GM06990 (cell line): ENCODE measurements around the gene PRKN.

Experiments used
- DNase-seq: peaks from one replicate; pipeline ENCODE4 v3.0.0-alpha.2; 2011; ENCODE audit not compliant: insufficient read length; ENCODE audit errors: extremely low read depth
- H3K27me3 ChIP-seq: replicated peaks from 2 replicates; pipeline ENCODE4 v1.6.0; 2011; ENCODE audit warnings: low read length; ENCODE audit not compliant: control insufficient read depth, insufficient read depth
- H3K36me3 ChIP-seq: 2 replicates; pipeline ENCODE4 v1.5.1; 2011; ENCODE audit warnings: low read length; ENCODE audit not compliant: control insufficient read depth, insufficient read depth
- H3K4me3 ChIP-seq: replicated peaks from 2 replicates; pipeline ENCODE4 v1.5.1; 2011; ENCODE audit warnings: low read depth, mild to moderate bottlenecking, control low read depth, low read length
- TF ChIP-seq, protein P1 (sequence below): IDR thresholded peaks from 2 replicates; pipeline ENCODE4 v1.5.1; 2011; ENCODE audit warnings: low read length, control low read depth, mild to moderate bottlenecking, inconsistent platforms; ENCODE audit not compliant: insufficient read depth, poor library complexity, severe bottlenecking

The PRKN gene

DNA sequence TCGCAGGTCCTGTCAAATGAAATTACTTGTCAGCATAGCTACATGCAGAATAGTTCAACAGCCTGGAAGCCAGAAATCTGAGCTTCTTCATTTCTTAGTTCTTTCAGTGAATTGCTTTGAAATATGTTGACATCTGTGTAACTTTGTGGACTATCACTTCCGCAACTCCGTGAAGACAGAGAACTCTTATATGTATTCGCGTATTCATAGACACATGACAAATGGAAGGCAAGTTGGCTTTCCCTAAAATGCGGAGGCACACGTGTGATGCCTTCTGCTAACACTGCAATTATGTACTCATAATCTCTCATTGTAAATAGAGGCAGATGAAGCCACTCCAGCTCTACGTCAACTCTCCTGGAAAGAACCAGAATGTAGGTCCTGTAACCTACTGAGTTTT is 701.5 kb downstream of the PRKN start:
- Histone ChIP-seq H3K27me3 (no peaks in the 10 kb centered on the region), H3K4me3 (no peak overlapping the region), H3K36me3 (no peaks in the 10 kb centered on the region)
- TF ChIP-seq, protein P1, sequence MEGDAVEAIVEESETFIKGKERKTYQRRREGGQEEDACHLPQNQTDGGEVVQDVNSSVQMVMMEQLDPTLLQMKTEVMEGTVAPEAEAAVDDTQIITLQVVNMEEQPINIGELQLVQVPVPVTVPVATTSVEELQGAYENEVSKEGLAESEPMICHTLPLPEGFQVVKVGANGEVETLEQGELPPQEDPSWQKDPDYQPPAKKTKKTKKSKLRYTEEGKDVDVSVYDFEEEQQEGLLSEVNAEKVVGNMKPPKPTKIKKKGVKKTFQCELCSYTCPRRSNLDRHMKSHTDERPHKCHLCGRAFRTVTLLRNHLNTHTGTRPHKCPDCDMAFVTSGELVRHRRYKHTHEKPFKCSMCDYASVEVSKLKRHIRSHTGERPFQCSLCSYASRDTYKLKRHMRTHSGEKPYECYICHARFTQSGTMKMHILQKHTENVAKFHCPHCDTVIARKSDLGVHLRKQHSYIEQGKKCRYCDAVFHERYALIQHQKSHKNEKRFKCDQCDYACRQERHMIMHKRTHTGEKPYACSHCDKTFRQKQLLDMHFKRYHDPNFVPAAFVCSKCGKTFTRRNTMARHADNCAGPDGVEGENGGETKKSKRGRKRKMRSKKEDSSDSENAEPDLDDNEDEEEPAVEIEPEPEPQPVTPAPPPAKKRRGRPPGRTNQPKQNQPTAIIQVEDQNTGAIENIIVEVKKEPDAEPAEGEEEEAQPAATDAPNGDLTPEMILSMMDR = no peak
- no peak for DNase-seq

DNA sequence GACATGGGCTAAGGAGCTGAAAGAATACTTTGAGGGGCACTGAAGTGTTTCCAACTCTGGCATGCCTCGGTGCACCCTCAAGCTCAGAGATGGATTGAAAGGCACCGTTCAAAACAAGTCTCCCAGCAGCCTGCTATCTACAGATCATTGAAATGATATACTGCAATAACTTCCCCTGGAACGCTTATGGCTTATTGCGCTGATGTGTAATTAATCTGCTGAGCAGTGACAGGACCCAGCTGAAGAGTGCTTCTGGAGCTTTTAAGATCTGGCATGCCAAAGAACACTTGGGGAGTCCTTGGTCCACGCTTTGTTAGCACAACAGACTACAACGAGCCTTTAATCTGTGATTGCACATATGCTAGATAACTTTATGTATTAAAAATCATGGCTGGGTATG is 708.2 kb downstream of the PRKN start:
- H3K36me3 ChIP-seq = no peaks in the 10 kb centered on the region
- H3K27me3 ChIP-seq = no peaks in the 10 kb centered on the region
- no peak for DNase-seq
- TF ChIP-seq, protein P1 = no peak
- H3K4me3 ChIP-seq = no peak overlapping the region

- Histone ChIP-seq H3K4me3 (no peak overlapping the region), H3K36me3 (no peaks in the 10 kb centered on the region), H3K27me3 (no peaks in the 10 kb centered on the region)
- TF ChIP-seq, protein P1 = no peak
- DNase-seq = no peak
Observed at GRCh38 chr6:162017536-162017935, 710.0 kb downstream of the PRKN start.

DNA sequence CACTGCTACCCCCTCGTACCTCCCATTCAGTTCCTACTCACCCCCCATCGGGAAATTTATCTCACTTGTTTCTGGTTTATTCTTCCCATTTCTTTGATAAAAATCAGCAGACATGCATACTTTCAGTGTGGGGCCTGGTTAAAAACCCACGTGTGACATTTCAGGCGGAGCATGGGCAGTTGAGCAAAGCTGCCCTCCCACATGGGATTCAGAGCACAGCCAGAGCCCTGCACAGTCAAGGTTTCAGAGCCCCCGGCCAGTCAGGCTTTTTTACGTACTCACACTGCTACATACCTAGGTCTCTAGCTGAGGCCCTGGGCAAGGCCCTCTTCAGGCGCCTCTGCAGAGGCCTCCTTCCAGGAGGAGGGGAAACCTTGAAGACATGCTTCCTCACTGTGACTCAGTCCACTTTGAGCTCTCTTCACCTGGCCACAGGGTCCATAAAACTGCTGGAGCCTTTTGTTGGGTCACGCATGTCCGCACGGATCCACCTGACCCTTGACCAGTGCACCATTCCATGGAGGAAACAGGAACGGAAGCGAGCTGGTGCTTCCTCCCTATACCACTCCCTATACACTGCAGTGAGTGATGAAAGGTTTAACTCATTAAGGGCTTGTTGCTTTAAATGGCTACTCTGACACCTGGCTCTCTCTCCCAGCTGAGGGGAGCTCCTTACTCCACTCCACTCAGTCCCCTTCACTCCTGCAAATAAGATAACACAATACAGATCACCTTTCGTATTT is 713.3 kb downstream of the PRKN start:
- TF ChIP-seq, protein P1 = no peak
- no peaks in the 10 kb centered on the region for H3K36me3 ChIP-seq
- no peak overlapping the region for H3K4me3 ChIP-seq
- no peaks in the 10 kb centered on the region for H3K27me3 ChIP-seq
- DNase-seq = no peak

GRCh38 chr6:162005372-162005771 is 722.2 kb downstream of the PRKN start:
- no peaks in the 10 kb centered on the region for H3K36me3 ChIP-seq
- TF ChIP-seq, protein P1 = no peak
- no peak overlapping the region for H3K4me3 ChIP-seq
- no peak for DNase-seq
- no peaks in the 10 kb centered on the region for H3K27me3 ChIP-seq

DNA sequence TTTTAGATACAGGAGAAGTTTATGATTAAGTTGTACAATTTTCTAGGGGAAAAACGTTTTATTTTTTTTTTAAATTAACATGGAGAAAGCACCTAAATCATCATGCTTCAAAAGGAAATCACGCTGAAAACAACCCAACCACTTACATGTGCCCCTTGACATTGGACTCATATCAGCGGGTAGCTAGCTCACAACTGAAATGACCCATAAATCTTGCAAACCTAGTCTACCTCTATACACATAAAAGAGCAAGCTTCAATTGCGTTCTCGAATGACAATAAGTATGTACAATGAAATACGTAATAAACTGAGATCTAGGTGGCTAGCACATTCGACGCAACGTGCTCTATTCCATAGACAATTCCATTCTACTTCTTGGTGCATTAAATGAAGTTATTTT is 730.8 kb downstream of the PRKN start:
- no peaks in the 10 kb centered on the region for H3K27me3 ChIP-seq
- H3K36me3 ChIP-seq = no peaks in the 10 kb centered on the region

More for the DNA sequence above, 730.8 kb downstream of the PRKN start:
- DNase-seq = no peak
- H3K4me3 ChIP-seq = no peak overlapping the region
- TF ChIP-seq, protein P1 = no peak
